Measurements from ENCODE around the gene CCDC167.

The CCDC167 gene

GRCh38 chr6:37499433-37500293 is at the start of gene CCDC167:
Gene CCDC167, minus strand, starts transcription at chr6:37499893. Its CDS starts 30 bp downstream, at chr6:37499863.
- peak; percentile 94 for DNase-seq (ENCODE audit: low read depth)

DNA sequence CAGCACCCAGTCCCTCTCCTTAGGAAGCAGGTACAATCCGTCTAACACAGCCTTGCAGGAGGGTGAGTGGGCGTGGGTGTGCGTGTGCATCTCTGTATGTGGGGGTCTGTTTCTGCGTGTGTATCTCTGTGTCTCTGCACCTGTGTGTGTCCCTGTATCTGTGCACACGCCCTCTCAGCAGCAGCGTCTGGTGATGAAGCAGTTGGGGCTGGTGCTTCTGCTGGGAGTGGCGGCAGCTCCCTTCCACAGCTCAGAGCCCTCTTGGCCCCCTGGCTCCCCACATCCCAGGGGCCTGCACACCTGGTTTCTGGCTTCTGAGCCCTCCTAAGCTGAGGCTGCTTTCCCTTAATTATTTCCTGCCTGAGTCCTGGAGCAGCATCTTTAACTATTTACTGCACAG is 49.5 kb upstream of the CCDC167 start:
- DNase-seq (ENCODE audit: low read depth), result no peak

GRCh38 chr6:37548067-37548674 is 48.5 kb upstream of the CCDC167 start:
- DNase-seq (ENCODE audit: low read depth), result no peak

- DNase-seq (ENCODE audit: low read depth), result no peak
Observed at GRCh38 chr6:37547564-37548061, 47.9 kb upstream of the CCDC167 start.

DNA sequence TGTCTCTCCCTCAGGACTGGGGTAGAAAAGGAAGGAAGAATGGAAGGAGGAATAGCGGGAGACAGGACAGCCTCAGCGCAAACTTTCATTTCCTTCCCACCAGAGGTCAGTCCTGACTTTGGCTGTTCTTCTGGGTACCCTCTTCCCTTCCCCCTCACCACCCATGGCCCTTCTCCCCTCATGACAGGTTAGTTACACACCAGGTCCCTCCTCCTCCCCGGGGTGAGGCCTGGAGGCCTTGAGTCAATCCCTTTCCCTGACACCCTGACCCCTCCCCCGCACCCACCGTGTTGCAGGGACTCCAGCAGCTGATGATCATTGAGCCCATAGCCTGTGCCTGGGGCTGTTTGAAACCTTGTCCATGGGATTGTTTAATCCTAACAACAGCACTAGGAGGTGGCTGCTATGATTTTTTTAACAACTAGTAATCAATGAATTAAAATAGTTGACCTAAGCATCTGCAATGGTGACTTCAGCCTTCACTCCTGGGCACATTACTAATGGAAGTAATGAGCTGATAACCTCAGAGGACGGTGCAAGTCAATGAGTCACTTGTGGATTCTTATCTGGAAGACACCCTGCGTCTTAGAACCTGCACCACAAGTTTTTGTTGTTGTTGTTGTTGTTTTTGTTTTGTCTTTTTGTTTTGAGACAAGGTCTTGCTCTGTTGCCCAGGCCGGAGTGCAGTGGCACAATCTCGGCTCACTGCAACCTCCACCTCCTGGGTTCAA is 46.6 kb upstream of the CCDC167 start:
- no peak for DNase-seq (ENCODE audit: low read depth)

DNA sequence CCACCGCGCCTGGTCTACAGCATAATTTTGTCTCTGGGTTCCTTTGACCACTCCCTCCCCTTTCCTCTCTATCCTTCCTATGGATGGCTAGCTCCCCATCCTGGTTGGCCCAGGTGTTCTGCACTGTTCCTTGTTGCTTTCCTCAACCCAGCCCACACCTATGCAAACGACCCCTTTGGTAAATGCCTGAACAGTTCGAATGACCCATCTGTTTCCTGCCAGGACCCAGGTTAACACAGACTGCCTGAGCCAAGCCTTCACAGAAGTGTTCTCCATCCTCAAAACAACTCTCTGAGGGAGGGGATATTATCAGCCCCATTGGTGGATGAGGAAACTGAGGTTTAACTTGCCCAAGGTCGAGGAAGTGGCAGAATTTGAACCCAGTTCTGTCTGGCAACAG is 44.8 kb upstream of the CCDC167 start:
- no peak for DNase-seq (ENCODE audit: low read depth)

- DNase-seq (ENCODE audit: low read depth), result no peak
Observed at GRCh38 chr6:37543361-37543760, 43.7 kb upstream of the CCDC167 start.

GRCh38 chr6:37541346-37541745 is 41.7 kb upstream of the CCDC167 start:
- DNase-seq (ENCODE audit: low read depth), result no peak

GRCh38 chr6:37540390-37540789 is 40.7 kb upstream of the CCDC167 start:
- no peak for DNase-seq (ENCODE audit: low read depth)

DNA sequence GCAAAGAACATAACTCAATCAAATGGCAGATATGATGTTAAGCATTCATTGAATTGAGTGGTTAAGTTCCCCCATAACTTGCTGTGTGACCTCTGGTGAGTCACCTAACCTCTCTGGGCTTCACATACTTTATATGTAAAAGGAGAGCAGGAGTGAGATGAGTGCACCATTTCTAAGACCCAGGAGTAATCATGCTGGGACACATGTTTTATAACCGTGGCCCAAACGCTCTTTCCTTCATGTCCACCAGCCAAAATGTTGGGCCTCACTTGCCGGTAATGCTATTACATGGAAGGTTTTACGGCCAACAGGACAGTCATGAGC is 40.3 kb upstream of the CCDC167 start:
- no peak for DNase-seq (ENCODE audit: low read depth)

- DNase-seq (ENCODE audit: low read depth), result no peak
Observed at GRCh38 chr6:37539171-37540028, 39.7 kb upstream of the CCDC167 start.

DNA sequence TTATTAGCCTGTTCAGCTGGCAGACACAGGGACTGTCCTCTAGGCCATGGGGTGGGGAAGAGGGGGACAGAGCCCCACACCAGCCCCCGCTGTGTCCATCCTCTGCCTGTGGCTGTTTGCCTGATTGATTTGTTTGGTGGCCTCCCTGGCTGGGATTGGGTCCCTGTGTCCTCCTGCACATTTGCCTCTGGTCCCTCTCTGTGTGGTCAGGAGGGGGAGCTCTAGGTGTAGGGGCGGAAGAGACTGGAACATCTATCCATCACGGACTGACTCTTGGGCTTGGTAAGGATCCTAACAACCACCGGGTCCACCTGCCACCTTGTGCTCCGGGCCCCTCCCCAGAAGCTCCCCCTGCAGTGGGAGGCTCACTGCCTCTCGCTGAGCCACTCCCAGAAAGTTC is 38.4 kb upstream of the CCDC167 start:
- no peak for DNase-seq (ENCODE audit: low read depth)

- DNase-seq (ENCODE audit: low read depth), result no peak
Observed at GRCh38 chr6:37537548-37537947, 37.9 kb upstream of the CCDC167 start.

DNA sequence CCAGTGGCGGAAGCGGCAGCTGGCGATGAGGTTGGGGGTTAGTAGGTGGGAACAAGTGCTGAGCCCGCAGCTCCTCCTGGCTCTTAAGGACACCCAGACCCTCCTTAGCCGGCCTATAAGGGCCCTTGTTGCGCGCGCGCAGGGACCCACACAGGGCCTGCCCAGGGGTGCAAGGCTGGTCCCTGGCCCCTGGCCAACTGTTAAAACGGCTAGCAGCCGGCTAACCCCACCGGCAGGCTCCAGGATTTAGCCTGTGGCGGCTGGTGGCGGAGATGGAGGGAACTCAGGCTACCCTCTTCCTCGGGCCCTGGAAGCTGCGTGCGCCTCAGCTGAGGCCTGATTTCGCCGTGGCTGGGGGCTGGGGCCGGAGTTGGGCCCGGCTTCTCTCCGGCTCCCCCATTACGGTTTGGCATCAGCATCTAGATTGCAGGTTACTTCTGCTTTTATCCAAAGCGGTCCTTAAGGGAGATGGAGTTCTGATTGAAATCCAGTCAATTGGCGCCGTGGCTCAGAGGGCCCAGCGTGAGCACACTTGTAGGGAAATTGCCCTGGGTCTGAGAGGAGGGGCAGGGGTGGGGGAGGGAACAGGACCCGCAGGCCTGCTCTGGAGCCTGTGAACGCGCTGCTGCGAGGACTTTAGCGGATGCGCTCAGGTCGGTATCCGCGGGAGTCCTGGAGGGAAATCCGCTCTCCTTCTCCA is 36.9 kb upstream of the CCDC167 start:
- no peak for DNase-seq (ENCODE audit: low read depth)

DNA sequence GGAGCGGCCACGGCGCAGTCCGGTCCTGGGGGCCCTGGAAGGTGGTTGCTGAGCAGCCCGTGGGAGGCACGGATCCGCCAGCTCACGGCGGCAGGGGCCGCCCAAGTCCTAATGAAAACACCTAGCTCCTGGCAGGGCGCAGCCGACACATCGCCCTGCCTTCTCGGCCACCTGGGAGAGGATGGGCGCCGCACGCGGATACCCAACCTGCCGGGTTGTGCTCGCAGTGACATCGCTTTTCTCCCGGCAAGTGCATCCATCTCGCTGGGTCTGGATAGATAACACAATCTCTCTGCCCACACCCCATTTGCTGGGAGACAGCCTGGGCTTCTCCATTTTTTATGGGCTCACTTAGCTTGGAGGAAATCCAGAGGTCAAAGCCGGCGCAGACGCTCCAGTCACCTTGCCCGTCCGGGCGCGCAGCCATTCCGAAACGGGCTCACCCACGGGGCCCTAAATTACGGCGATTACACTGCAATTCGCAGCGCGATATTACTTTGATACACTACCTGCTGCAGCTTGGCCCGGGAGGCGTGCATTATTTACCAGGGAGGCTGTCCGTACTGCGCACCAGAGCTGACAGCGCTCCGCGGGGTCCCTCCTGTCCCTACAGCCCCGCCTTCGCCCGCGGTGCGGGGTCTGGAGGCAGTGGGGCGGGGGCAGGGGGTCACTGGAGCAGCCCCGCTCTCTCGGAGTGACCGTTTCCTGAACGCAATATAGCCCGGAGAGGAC is 36.2 kb upstream of the CCDC167 start:
- no peak for DNase-seq (ENCODE audit: low read depth)

GRCh38 chr6:37535428-37535758 is 35.7 kb upstream of the CCDC167 start:
- DNase-seq (ENCODE audit: low read depth), result no peak

- DNase-seq (ENCODE audit: low read depth), result no peak
Observed at GRCh38 chr6:37534893-37535292, 35.2 kb upstream of the CCDC167 start.

DNA sequence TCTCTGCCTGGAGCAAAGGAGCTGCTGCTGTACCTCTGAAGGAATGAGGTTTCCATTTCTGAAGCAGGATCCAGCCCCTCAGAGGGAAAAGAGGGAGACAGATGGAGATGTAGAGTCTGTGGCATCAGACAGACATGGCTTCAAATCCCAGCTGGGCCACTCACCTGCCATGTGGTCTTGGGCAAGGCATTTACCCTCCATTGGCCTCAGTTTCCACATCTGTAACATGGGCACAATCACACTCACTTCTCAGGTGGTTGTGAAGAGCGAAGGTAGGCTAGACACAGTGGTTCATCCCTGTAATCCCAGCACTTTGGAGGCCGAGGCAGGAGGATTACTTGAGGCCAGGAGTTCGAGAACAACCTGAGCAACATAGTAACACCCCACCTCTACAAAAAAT is 32.4 kb upstream of the CCDC167 start:
- DNase-seq (ENCODE audit: low read depth), result no peak

- DNase-seq (ENCODE audit: low read depth), result no peak
Observed at GRCh38 chr6:37531437-37532036, 31.8 kb upstream of the CCDC167 start.

DNA sequence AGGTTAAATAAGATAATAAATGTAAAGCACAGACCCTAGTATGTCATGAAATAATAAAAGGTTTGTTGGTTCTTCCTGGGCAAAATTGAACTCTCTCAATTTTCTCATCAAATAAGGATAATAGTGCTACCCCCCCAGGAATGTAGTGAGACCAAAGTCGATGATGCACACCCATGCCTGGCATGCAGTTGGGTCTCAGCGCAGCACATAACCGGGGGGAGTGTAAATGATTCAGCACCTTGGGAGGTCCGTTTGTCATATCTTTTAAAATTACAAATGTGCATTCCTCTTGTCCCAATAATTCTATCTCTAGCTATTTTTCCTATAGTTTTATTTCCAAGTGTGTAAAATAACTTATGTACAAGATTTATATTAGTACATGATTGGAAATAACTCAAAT is 31.3 kb upstream of the CCDC167 start:
- DNase-seq (ENCODE audit: low read depth), result no peak
